G401 (cell line): ENCODE measurements around the gene MCAM. TPM values are rescaled to one million over a fixed set of nuclear protein-coding genes. Genes with fewer than 3 reads are reported as not detected.

Source experiments
- DNase-seq: peaks from one replicate; pipeline ENCODE4 v3.0.0-alpha.2; 2015; ENCODE audit warnings: low spot score
- in situ Hi-C: cut with HindIII; loops from 2 replicates; pipeline ENCODE4 v1.10.0; 2016; ENCODE audit warnings: low sequenced_read_pairs, mixed read lengths
- total RNA-seq: library from RNA; depleted of rRNA; stranded (reverse); fragments of >200 nt; shearing (Covaris generic); gene quantifications from 2 replicates; pipeline ENCODE4 v1.2.3, GENCODE V29; 2014

The MCAM gene
- total RNA-seq, 1 experiment from 2014 or later: 77.2 TPM

GRCh38 chr11:119347940-119348605 is 31.1 kb upstream of the MCAM start:
- no peak for DNase-seq
- in situ Hi-C loops: no loop called here

GRCh38 chr11:119347242-119347641 is 30.3 kb upstream of the MCAM start:
- no peak for DNase-seq

GRCh38 chr11:119346605-119347004 is 29.7 kb upstream of the MCAM start, which contains the start of gene MFRP:
Gene MFRP (minus strand): TSS chr11:119346705. CDS start chr11:119346513, 192 bp downstream.
- in situ Hi-C loops: no loop called here
- no peak for DNase-seq

More at GRCh38 chr11:119347242-119347641, 30.3 kb upstream of the MCAM start:
- in situ Hi-C loops: no loop called here

GRCh38 chr11:119345685-119346084 is 28.8 kb upstream of the MCAM start:
- DNase-seq: no peak
- in situ Hi-C loops: no loop called here

GRCh38 chr11:119344291-119345010 is 27.5 kb upstream of the MCAM start:
- in situ Hi-C loops: no loop called here
- no peak for DNase-seq

- no peak for DNase-seq
Observed at GRCh38 chr11:119343726-119344125, 26.8 kb upstream of the MCAM start.

GRCh38 chr11:119342362-119343130 is 25.6 kb upstream of the MCAM start:
- in situ Hi-C loops: no loop called here
- no peak for DNase-seq

More at GRCh38 chr11:119343726-119344125, 26.8 kb upstream of the MCAM start:
- in situ Hi-C loops: no loop called here

- DNase-seq: no peak
- in situ Hi-C loops: no loop called here
Observed at GRCh38 chr11:119342023-119342300, 25.0 kb upstream of the MCAM start.

- in situ Hi-C loops: no loop called here
- DNase-seq: no peak
Observed at GRCh38 chr11:119341222-119342022, 24.5 kb upstream of the MCAM start.

GRCh38 chr11:119340335-119341221 is 23.6 kb upstream of the MCAM start, which contains the start of gene C1QTNF5:
Gene C1QTNF5 (minus strand): TSS chr11:119340883. CDS start chr11:119340397, 486 bp downstream.
- no peak for DNase-seq
- in situ Hi-C loops: no loop called here

- in situ Hi-C loops: no loop called here
Observed at GRCh38 chr11:119339589-119340334, 22.8 kb upstream of the MCAM start.

GRCh38 chr11:119338965-119339588 is 22.1 kb upstream of the MCAM start:
- DNase-seq: peak; percentile 50
- in situ Hi-C loops: no loop called here

More at GRCh38 chr11:119339589-119340334, 22.8 kb upstream of the MCAM start:
- DNase-seq: peak; percentile 60

GRCh38 chr11:119338318-119338890 is 21.5 kb upstream of the MCAM start:
- in situ Hi-C loops: no loop called here

GRCh38 chr11:119337581-119338317 is 20.8 kb upstream of the MCAM start:
- DNase-seq: peak; percentile 48
- in situ Hi-C loops: no loop called here

More at GRCh38 chr11:119338318-119338890, 21.5 kb upstream of the MCAM start:
- peak; percentile 86 for DNase-seq

- in situ Hi-C loops: no loop called here
- no peak for DNase-seq
Observed at GRCh38 chr11:119336744-119337469, 20.0 kb upstream of the MCAM start.
